Astrocyte (in vitro differentiated cells and primary cell): ENCODE results near the gene MYH15. TPM values are rescaled to one million over a fixed set of nuclear protein-coding genes. Genes with fewer than 3 reads are reported as not detected.

Experiments
- DNase-seq: peaks from one replicate; pipeline ENCODE4 v3.0.0-alpha.2; 2010; ENCODE audit warnings: low read depth
- FAIRE-seq: peaks from 2 replicates; lab custom pipeline; 2011; peaks lifted over from hg19 to GRCh38; lab: Jason Lieb, UNC
- H2AFZ ChIP-seq: 2 replicates; pipeline ENCODE4 v1.6.0; 2012; ENCODE audit warnings: low read depth, low read length, inconsistent platforms
- H3K27ac ChIP-seq: 2 replicates; pipeline ENCODE4 v1.5.1; 2011; ENCODE audit warnings: low read depth, low read length, inconsistent platforms
- H3K27me3 ChIP-seq: 2 replicates; pipeline ENCODE4 v1.6.0; 2011; ENCODE audit warnings: low read length, inconsistent platforms; ENCODE audit not compliant: insufficient read depth
- H3K36me3 ChIP-seq: 2 replicates; pipeline ENCODE4 v1.5.1; 2011; ENCODE audit warnings: low read length, inconsistent platforms; ENCODE audit not compliant: insufficient read depth
- H3K4me1 ChIP-seq: 2 replicates; pipeline ENCODE4 v1.5.1; 2011; ENCODE audit warnings: low read length, inconsistent platforms; ENCODE audit not compliant: insufficient read depth
- H3K4me2 ChIP-seq: 2 replicates; pipeline ENCODE4 v1.6.0; 2012; ENCODE audit warnings: low read length, inconsistent platforms
- H3K4me3 ChIP-seq: 2 replicates; pipeline ENCODE4 v1.5.1; 2011; ENCODE audit warnings: low read depth, mild to moderate bottlenecking, low read length, inconsistent platforms; ENCODE audit not compliant: insufficient read depth
- H3K79me2 ChIP-seq: 2 replicates; pipeline ENCODE4 v1.6.0; 2012; ENCODE audit warnings: mild to moderate bottlenecking, low read length, inconsistent platforms; ENCODE audit not compliant: insufficient read depth
- H3K9ac ChIP-seq: 2 replicates; pipeline ENCODE4 v1.6.0; 2012; ENCODE audit warnings: mild to moderate bottlenecking, low read length, inconsistent platforms
- H3K9me3 ChIP-seq: 2 replicates; pipeline ENCODE4 v1.5.1; 2012; ENCODE audit warnings: low read depth, mild to moderate bottlenecking, low read length, inconsistent platforms; ENCODE audit not compliant: insufficient read depth
- H4K20me1 ChIP-seq: 2 replicates; pipeline ENCODE4 v1.6.0; 2012; ENCODE audit warnings: low read length, inconsistent platforms; ENCODE audit not compliant: insufficient read depth
- H3K27ac Mint-ChIP-seq: one replicate; pipeline ENCODE4 v1.8.0; 2021; ENCODE audit warnings: mild to moderate bottlenecking, mixed read lengths; ENCODE audit not compliant: unreplicated experiment
- H3K27me3 Mint-ChIP-seq: one replicate; pipeline ENCODE4 v1.8.0; 2021; ENCODE audit warnings: low read depth, mixed read lengths; ENCODE audit not compliant: unreplicated experiment
- H3K36me3 Mint-ChIP-seq: one replicate; pipeline ENCODE4 v1.8.0; 2021; ENCODE audit warnings: low read depth, mixed read lengths; ENCODE audit not compliant: unreplicated experiment
- H3K4me1 Mint-ChIP-seq: one replicate; pipeline ENCODE4 v1.8.0; 2021; ENCODE audit warnings: low read depth, mixed read lengths; ENCODE audit not compliant: unreplicated experiment
- H3K4me3 Mint-ChIP-seq: one replicate; pipeline ENCODE4 v1.8.0; 2021; ENCODE audit warnings: mild to moderate bottlenecking, moderate library complexity, mixed read lengths; ENCODE audit not compliant: unreplicated experiment
- H3K9me3 Mint-ChIP-seq: one replicate; pipeline ENCODE4 v1.8.0; 2021; ENCODE audit warnings: mild to moderate bottlenecking, mixed read lengths; ENCODE audit not compliant: unreplicated experiment
- EZH2 ChIP-seq: IDR thresholded peaks from 2 replicates; pipeline ENCODE4 v1.6.1; 2012; ENCODE audit warnings: mild to moderate bottlenecking, low read length, inconsistent platforms; ENCODE audit not compliant: insufficient read depth
- total RNA-seq: library from RNA; stranded (reverse); gene quantifications from 2 replicates; pipeline ENCODE4 v1.2.1, GENCODE V29; 2021
- TF ChIP-seq, protein P1 (sequence below): IDR thresholded peaks from 2 replicates; pipeline ENCODE4 v1.5.1; 2011; ENCODE audit warnings: low read depth, mild to moderate bottlenecking, inconsistent platforms, low read length, moderate library complexity; ENCODE audit not compliant: insufficient read depth

The MYH15 gene
- total RNA-seq, 1 donor from 2014 or later = 0.59 TPM

DNA sequence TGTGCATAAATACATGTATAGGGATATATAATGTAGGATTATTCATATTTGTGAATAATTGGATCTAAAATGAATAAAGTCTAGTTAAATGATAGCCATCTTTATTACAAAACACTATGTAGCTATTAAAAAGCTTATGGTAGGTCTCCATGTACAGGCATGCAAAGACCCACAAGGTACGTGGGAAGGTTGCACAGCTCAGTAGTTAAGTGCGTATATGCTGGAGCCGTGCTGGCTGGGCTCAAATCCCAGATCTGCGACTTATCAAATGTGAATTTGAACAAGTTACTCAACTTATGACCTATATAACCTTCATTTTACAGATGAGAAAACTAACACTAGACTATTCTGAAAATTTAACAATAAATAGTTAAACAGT, 100.6 kb downstream of the MYH15 start:
- no peak overlapping the region for H2AFZ ChIP-seq
- H3K27me3 ChIP-seq = no peaks in the 10 kb centered on the region
- H3K9me3 ChIP-seq = peaks cover 3% of the 10 kb centered on the region
- H3K36me3 ChIP-seq = no peaks in the 10 kb centered on the region
- H3K9ac ChIP-seq = no peak overlapping the region
- no peak overlapping the region for H3K27ac Mint-ChIP-seq
- H3K27me3 Mint-ChIP-seq = no peaks in the 10 kb centered on the region
- no peak overlapping the region for H3K4me3 Mint-ChIP-seq
- H3K9me3 Mint-ChIP-seq = no peaks in the 10 kb centered on the region
- no peak overlapping the region for H3K27ac ChIP-seq
- no peak overlapping the region for H3K4me3 ChIP-seq
- DNase-seq (no peak), FAIRE-seq (no peak)
- H3K4me2 ChIP-seq = no peak overlapping the region
- H3K36me3 Mint-ChIP-seq = no peaks in the 10 kb centered on the region
- no peak for TF ChIP-seq EZH2
- TF ChIP-seq, protein P1, sequence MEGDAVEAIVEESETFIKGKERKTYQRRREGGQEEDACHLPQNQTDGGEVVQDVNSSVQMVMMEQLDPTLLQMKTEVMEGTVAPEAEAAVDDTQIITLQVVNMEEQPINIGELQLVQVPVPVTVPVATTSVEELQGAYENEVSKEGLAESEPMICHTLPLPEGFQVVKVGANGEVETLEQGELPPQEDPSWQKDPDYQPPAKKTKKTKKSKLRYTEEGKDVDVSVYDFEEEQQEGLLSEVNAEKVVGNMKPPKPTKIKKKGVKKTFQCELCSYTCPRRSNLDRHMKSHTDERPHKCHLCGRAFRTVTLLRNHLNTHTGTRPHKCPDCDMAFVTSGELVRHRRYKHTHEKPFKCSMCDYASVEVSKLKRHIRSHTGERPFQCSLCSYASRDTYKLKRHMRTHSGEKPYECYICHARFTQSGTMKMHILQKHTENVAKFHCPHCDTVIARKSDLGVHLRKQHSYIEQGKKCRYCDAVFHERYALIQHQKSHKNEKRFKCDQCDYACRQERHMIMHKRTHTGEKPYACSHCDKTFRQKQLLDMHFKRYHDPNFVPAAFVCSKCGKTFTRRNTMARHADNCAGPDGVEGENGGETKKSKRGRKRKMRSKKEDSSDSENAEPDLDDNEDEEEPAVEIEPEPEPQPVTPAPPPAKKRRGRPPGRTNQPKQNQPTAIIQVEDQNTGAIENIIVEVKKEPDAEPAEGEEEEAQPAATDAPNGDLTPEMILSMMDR = no peak
- no peaks in the 10 kb centered on the region for H3K4me1 ChIP-seq
- no peaks in the 10 kb centered on the region for H3K79me2 ChIP-seq
- no peaks in the 10 kb centered on the region for H4K20me1 ChIP-seq
- H3K4me1 Mint-ChIP-seq = peaks cover 15% of the 10 kb centered on the region

DNA sequence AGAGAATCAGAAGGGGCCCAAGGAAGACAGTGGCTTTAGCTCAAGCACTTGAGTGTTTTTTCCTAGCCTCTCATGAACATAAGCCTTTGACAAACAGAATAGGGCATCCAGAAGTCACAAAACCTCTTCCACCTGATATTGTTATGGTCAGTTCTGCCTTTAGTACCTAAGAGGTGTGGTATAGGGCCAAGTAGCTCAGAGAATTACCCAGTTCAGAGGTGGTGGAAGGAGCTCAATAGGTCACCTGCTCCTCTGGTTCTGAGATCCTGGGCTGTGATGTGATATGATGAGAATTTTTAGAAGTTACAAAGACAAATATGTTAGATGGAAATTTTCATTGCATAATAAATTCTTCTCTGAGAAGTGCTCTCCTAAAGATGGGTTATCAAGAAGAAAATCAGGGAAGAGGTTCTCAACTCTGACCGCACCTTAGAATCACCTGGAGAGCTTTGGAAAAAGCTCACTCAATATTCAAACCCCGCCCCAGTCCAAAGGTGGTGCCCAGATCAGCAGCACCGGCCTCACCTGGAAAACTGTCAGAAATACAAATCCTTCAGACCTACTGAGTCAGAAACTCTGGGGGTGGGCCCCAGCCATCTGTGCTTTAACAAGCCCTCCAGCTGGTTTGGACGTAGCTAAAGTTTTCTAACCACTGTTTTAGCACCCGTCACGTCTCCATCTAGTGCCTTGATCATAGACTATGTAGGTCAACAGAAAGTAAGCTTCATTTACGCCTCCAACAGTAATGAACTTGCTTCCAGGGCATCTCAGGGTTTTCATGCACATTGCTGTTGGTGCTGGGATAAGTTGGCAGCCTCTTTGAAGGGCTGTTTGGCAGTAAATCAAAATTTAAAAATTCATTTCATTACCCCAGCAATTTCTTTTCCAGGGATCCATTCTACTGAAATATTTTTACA, 101.3 kb downstream of the MYH15 start:
- H3K4me3 ChIP-seq = no peak overlapping the region
- H2AFZ ChIP-seq = no peak overlapping the region
- H3K9ac ChIP-seq = no peak overlapping the region
- no peak overlapping the region for H3K4me3 Mint-ChIP-seq
- no peak for TF ChIP-seq EZH2
- TF ChIP-seq, protein P1 = no peak
- no peak overlapping the region for H3K27ac Mint-ChIP-seq
- FAIRE-seq = no peak
- peaks cover 3% of the 10 kb centered on the region for H3K9me3 ChIP-seq
- no peak overlapping the region for H3K27ac ChIP-seq
- no peaks in the 10 kb centered on the region for H3K36me3 ChIP-seq
- H3K79me2 ChIP-seq = no peaks in the 10 kb centered on the region
- peaks cover 20% of the 10 kb centered on the region for H3K4me1 Mint-ChIP-seq
- no peaks in the 10 kb centered on the region for H3K36me3 Mint-ChIP-seq
- no peak for DNase-seq
- no peaks in the 10 kb centered on the region for H3K27me3 ChIP-seq
- no peak overlapping the region for H3K4me2 ChIP-seq
- no peaks in the 10 kb centered on the region for H3K9me3 Mint-ChIP-seq
- no peaks in the 10 kb centered on the region for H3K27me3 Mint-ChIP-seq
- no peaks in the 10 kb centered on the region for H4K20me1 ChIP-seq
- peaks cover 6% of the 10 kb centered on the region for H3K4me1 ChIP-seq

DNA sequence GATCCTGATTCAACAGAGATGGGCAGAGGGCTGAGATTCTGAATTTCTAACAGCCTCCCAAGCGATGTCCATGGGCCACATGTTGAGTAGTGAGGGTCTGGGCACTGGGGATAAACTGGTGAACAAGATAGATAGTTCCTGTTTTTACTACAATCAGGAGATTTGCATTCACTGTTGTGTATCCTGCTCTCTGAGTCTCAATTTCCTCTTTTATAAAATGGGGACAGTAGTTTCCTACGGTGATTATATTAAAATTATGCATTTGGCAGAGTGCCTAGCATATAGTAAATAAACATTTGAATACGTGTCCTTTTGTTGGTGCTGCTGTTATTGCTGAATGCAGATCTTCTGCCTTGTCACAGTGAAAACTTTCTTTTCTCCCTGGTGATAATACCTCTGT, 102.5 kb downstream of the MYH15 start:
- no peak overlapping the region for H3K27ac ChIP-seq
- H3K4me3 ChIP-seq = no peak overlapping the region
- no peaks in the 10 kb centered on the region for H3K79me2 ChIP-seq
- Mint-ChIP-seq H3K27ac (no peak overlapping the region), H3K4me1 (peaks cover 27% of the 10 kb centered on the region), H3K36me3 (no peaks in the 10 kb centered on the region), H3K9me3 (no peaks in the 10 kb centered on the region), H3K4me3 (no peak overlapping the region), H3K27me3 (no peaks in the 10 kb centered on the region)
- no peak overlapping the region for H2AFZ ChIP-seq
- peaks cover 3% of the 10 kb centered on the region for H3K9me3 ChIP-seq
- TF ChIP-seq EZH2 = no peak
- TF ChIP-seq, protein P1 = no peak
- DNase-seq = no peak
- peaks cover 8% of the 10 kb centered on the region for H3K4me1 ChIP-seq
- FAIRE-seq = no peak
- no peaks in the 10 kb centered on the region for H3K36me3 ChIP-seq
- H3K9ac ChIP-seq = no peak overlapping the region
- H3K27me3 ChIP-seq = no peaks in the 10 kb centered on the region
- no peak overlapping the region for H3K4me2 ChIP-seq
- H4K20me1 ChIP-seq = no peaks in the 10 kb centered on the region
